A549 (cell line): ENCODE results near the gene FAM120B. TPM values are rescaled to one million over a fixed set of nuclear protein-coding genes. Genes with fewer than 3 reads are reported as not detected.
"Not testable (repeated sequence)": the region's sequence is repeated elsewhere in the genome, so short reads cannot be mapped to it uniquely, and the experiment has no call there.

Experiments
- ATAC-seq, 2 experiments: fragments of 200-7000 bp in 1 of 2; fragments of >200 bp in 1 of 2; cut with Nextera tagmentation in 1 of 2; cut with Tn5 transposase in 1 of 2; 3 replicates each; pipeline versions ENCODE4 v1.8.0 to v1.9.1; 2018 to 2020; ENCODE audit warnings: mild to moderate bottlenecking in 1 of 2, moderate library complexity in 1 of 2
- CTCF ChIA-PET: fragments of 300-600 bp; sonication (Branson Sonifier 250); formaldehyde crosslinking; extraction: SDS; loops from one replicate; lab custom pipeline; 2021; ENCODE audit warnings: antibody characterized with exemption, inconsistent platforms; lab: Yijun Ruan, JAX
- POLR2A ChIA-PET: fragments of 350-600 bp; formaldehyde crosslinking; extraction: SDS; loops from one replicate; lab custom pipeline; 2021; ENCODE audit warnings: antibody characterized with exemption, inconsistent platforms; lab: Yijun Ruan, JAX
- DNase-seq, 2 experiments: peaks; one replicate each; pipeline versions ENCODE4 v3.0.0 to v3.0.0-alpha.2; 2011 to 2016; ENCODE audit warnings: low read depth in 1 of 2, low spot score in 1 of 2
- FAIRE-seq: peaks from 2 replicates; lab custom pipeline; 2011; peaks lifted over from hg19 to GRCh38; lab: Jason Lieb, UNC
- H3K27ac ChIP-seq, 2 experiments: fragments of >200 bp; sonication (Bioruptor Twin); formaldehyde crosslinking; 3 replicates each; pipeline ENCODE4 v1.5.1; 2016 to 2017
- H3K4me1 ChIP-seq: fragments of >200 bp; sonication (Bioruptor Twin); formaldehyde crosslinking; 3 replicates; pipeline ENCODE4 v1.6.1; 2016
- H3K4me2 ChIP-seq: fragments of >200 bp; sonication (Bioruptor Twin); formaldehyde crosslinking; 3 replicates; pipeline ENCODE4 v1.6.1; 2016
- H3K4me3 ChIP-seq: fragments of >200 bp; sonication (Bioruptor Twin); formaldehyde crosslinking; 3 replicates; pipeline ENCODE4 v1.5.1; 2016
- H3K9me3 ChIP-seq: fragments of >200 bp; sonication (Bioruptor Twin); formaldehyde crosslinking; 3 replicates; pipeline ENCODE4 v1.6.1; 2016
- BHLHE40 ChIP-seq: IDR thresholded peaks from 2 replicates; pipeline ENCODE4 v1.6.1; 2012; ENCODE audit warnings: low read depth, low read length, inconsistent platforms
- CBX2 ChIP-seq: fragments of 200-600 bp; sonication (generic); IDR thresholded peaks from 2 replicates; pipeline ENCODE4 v1.6.1; 2016; ENCODE audit warnings: low read depth, mild to moderate bottlenecking, borderline replicate concordance
- CEBPB ChIP-seq, 2 experiments: fragments of >200 bp in 1 of 2; sonication (Bioruptor Twin) in 1 of 2; formaldehyde crosslinking in 1 of 2; IDR thresholded peaks; 2 replicates each; pipeline ENCODE4 v1.6.1; 2012 to 2016
- CHD4 ChIP-seq: fragments of 200-600 bp; sonication (generic); IDR thresholded peaks from 2 replicates; pipeline ENCODE4 v1.6.1; 2016; ENCODE audit warnings: antibody characterized with exemption, mild to moderate bottlenecking, borderline replicate concordance
- E2F6 ChIP-seq: IDR thresholded peaks from 2 replicates; pipeline ENCODE4 v1.6.1; 2012; ENCODE audit warnings: low read depth, borderline replicate concordance
- EHF ChIP-seq: fragments of 250-450 bp; sonication (Bioruptor Pico); IDR thresholded peaks from 2 replicates; pipeline ENCODE4 v1.5.0; 2020; ENCODE audit warnings: mild to moderate bottlenecking
- EHMT2 ChIP-seq: fragments of 200-600 bp; sonication (generic); IDR thresholded peaks from 2 replicates; pipeline ENCODE4 v1.6.1; 2016; ENCODE audit warnings: antibody characterized with exemption, low read depth, mild to moderate bottlenecking, moderate library complexity
- EP300 ChIP-seq, 2 experiments: fragments of >200 bp; sonication (Bioruptor Twin); formaldehyde crosslinking; IDR thresholded peaks; 2 replicates in 1 of 2; 3 replicates in 1 of 2; pipeline ENCODE4 v1.6.1; 2016 to 2017
- ESRRA ChIP-seq: fragments of 150-350 bp; IDR thresholded peaks from 2 replicates; pipeline ENCODE4 v1.6.1; 2014; ENCODE audit warnings: mild to moderate bottlenecking, low read length, borderline replicate concordance
- FOSL2 ChIP-seq, 2 experiments: fragments of 450-650 bp in 1 of 2; fragments of >200 bp in 1 of 2; sonication (Bioruptor Twin) in 1 of 2; formaldehyde crosslinking; IDR thresholded peaks; 2 replicates each; pipeline versions ENCODE4 v1.5.0 to v1.6.1; 2016 to 2020; ENCODE audit warnings: mild to moderate bottlenecking in 1 of 2, moderate library complexity in 1 of 2
- FOXS1 ChIP-seq: fragments of 250-450 bp; sonication (Bioruptor Pico); IDR thresholded peaks from 2 replicates; pipeline ENCODE4 v1.5.0; 2020; ENCODE audit warnings: mild to moderate bottlenecking, moderate library complexity
- HDAC2 ChIP-seq: fragments of 200-600 bp; sonication (generic); IDR thresholded peaks from 2 replicates; pipeline ENCODE4 v1.6.1; 2016
- HES2 ChIP-seq: fragments of >200 bp; sonication (Bioruptor Twin); formaldehyde crosslinking; IDR thresholded peaks from 2 replicates; pipeline ENCODE4 v1.6.1; 2016
- HEYL ChIP-seq: fragments of 250-450 bp; sonication (Bioruptor Pico); IDR thresholded peaks from 2 replicates; pipeline ENCODE4 v1.8.0; 2021; ENCODE audit warnings: mild to moderate bottlenecking, moderate library complexity
- HOXB13 ChIP-seq: fragments of 250-450 bp; sonication (Bioruptor Pico); IDR thresholded peaks from 2 replicates; pipeline ENCODE4 v1.5.0; 2020; ENCODE audit warnings: low read depth, mild to moderate bottlenecking, moderate library complexity
- JUN ChIP-seq, 2 experiments: fragments of >200 bp; sonication (Bioruptor Twin); formaldehyde crosslinking; IDR thresholded peaks; 2 replicates in 1 of 2; 3 replicates in 1 of 2; pipeline ENCODE4 v1.6.1; 2016 to 2017
- MAZ ChIP-seq: fragments of 150-350 bp; IDR thresholded peaks from 2 replicates; pipeline ENCODE4 v1.6.1; 2014; ENCODE audit warnings: antibody characterized with exemption, low read depth, low read length, borderline replicate concordance
- PBX3 ChIP-seq: IDR thresholded peaks from 2 replicates; pipeline ENCODE4 v1.6.1; 2012
- REST ChIP-seq: fragments of 200-600 bp; sonication (generic); IDR thresholded peaks from 2 replicates; pipeline ENCODE4 v1.6.1; 2016; ENCODE audit warnings: antibody characterized with exemption, mild to moderate bottlenecking, moderate library complexity
- RNF2 ChIP-seq: fragments of 200-600 bp; sonication (generic); IDR thresholded peaks from 2 replicates; pipeline ENCODE4 v1.6.1; 2016; ENCODE audit warnings: low read depth, mild to moderate bottlenecking, antibody characterized with exemption, moderate library complexity, borderline replicate concordance
- USF2 ChIP-seq: fragments of 450-650 bp; IDR thresholded peaks from 2 replicates; pipeline ENCODE4 v1.6.1; 2014; ENCODE audit warnings: antibody characterized with exemption
- ZSCAN20 ChIP-seq: fragments of 250-450 bp; sonication (Bioruptor Pico); IDR thresholded peaks from 2 replicates; pipeline ENCODE4 v1.8.0; 2022; ENCODE audit warnings: mild to moderate bottlenecking, moderate library complexity
- WGBS: methylation state at CpG from one replicate; pipeline ENCODE4 v1.1.6; 2017; ENCODE audit errors: missing lambda C conversion rate; 5-methylcytosine and 5-hydroxymethylcytosine counted together
- polyA plus RNA-seq, 4 experiments: library from polyadenylated mRNA; depleted of rRNA in 3 of 4; stranded (reverse); fragments of >200 nt; fragmentation: RNase III in 1 of 4; extraction: RNeasy Plus Mini Kit Qiagen cat#74134 plus additional on column Dnase treatment in 1 of 4; gene quantifications; 2 replicates in 3 of 4; 3 replicates in 1 of 4; pipeline ENCODE4 v1.2.3, GENCODE V29; 2011 to 2017

FAM120B gene
- polyA plus RNA-seq, 2 of the 4 experiments (the other 2 are of a cell fraction), result 7.0 to 7.7 TPM

GRCh38 chr6:170263410-170263809 is 43.1 kb upstream of the FAM120B start (continued):
- TF ChIP-seq RNF2 (no peak), ESRRA (no peak)

GRCh38 chr6:170264086-170264485 is 42.5 kb upstream of the FAM120B start:
- FAIRE-seq, result no peak
- CTCF ChIA-PET, result no interaction called here
- Histone ChIP-seq H3K4me1 (no peaks in the 10 kb centered on the region), H3K4me3 (no peak overlapping the region), H3K27ac (no peak overlapping the region)
- POLR2A ChIA-PET, result no interaction called here
- TF ChIP-seq BHLHE40, result no peak
- TF ChIP-seq HEYL (CRISPR knock-in tag), result no peak
- no peak for TF ChIP-seq EP300 (IDR thresholded peaks at IDR 0.05)
- TF ChIP-seq CEBPB (IDR thresholded peaks at IDR 0.05), result no peak
- no peak for TF ChIP-seq E2F6
- TF ChIP-seq CHD4, result no peak
- no peak for TF ChIP-seq HDAC2
- no peak for TF ChIP-seq CBX2
- no peak for TF ChIP-seq MAZ
- no peak for TF ChIP-seq JUN (IDR thresholded peaks at IDR 0.05)
- no peak for TF ChIP-seq ZSCAN20 (CRISPR knock-in tag)
- no peak for TF ChIP-seq EHMT2
- TF ChIP-seq, all 56 proteins: peak for 0
- ATAC-seq (no peak), DNase-seq (no peak)
- Histone ChIP-seq H3K9me3 (no peaks in the 10 kb centered on the region), H3K4me2 (no peak overlapping the region)
- WGBS, result 93% methylated on average over 3 of the region's 7 CpGs

GRCh38 chr6:170264644-170265043 is 41.9 kb upstream of the FAM120B start:
- DNase-seq, POLR2A ChIA-PET, H3K4me3 ChIP-seq, H3K4me2 ChIP-seq, FAIRE-seq, ATAC-seq, H3K27ac ChIP-seq, H3K4me1 ChIP-seq, H3K9me3 ChIP-seq: not testable (repeated sequence)
- CTCF ChIA-PET, result interaction anchor here (0.9 kb wide), 1 partner anchor 266 kb away, joined by 3 read pairs; no protein-coding TSS in a partner anchor
- 73% methylated on average over 9 of the region's 12 CpGs for WGBS

GRCh38 chr6:170265655-170266054 is 40.9 kb upstream of the FAM120B start:
- Histone ChIP-seq H3K9me3 (no peaks in the 10 kb centered on the region), H3K4me3 (no peak overlapping the region), H3K4me1 (no peaks in the 10 kb centered on the region), H3K27ac (no peak overlapping the region), H3K4me2 (no peak overlapping the region)
- ATAC-seq (no peak), DNase-seq (no peak), FAIRE-seq (no peak)
- POLR2A ChIA-PET, result no interaction called here
- TF ChIP-seq HDAC2, result no peak
- TF ChIP-seq CEBPB (IDR thresholded peaks at IDR 0.05), result no peak
- no peak for TF ChIP-seq EHF (CRISPR knock-in tag)
- no peak for TF ChIP-seq REST
- no peak for TF ChIP-seq PBX3
- TF ChIP-seq HES2, result no peak
- no peak for TF ChIP-seq HEYL (CRISPR knock-in tag)
- no peak for TF ChIP-seq ESRRA
- TF ChIP-seq FOSL2 (IDR thresholded peaks at IDR 0.05), result no peak
- TF ChIP-seq FOSL2 (CRISPR knock-in tag; IDR thresholded peaks at IDR 0.05), result no peak
- TF ChIP-seq HOXB13, result no peak
- TF ChIP-seq FOXS1, result no peak
- TF ChIP-seq USF2, result no peak
- 76% methylated on average over 17 of the region's 22 CpGs for WGBS
- CTCF ChIA-PET, result interaction anchor here (0.9 kb wide), 1 partner anchor 265 kb away, joined by 3 read pairs; no protein-coding TSS in a partner anchor
